Natural killer cell treated with Interleukin-12 subunit alpha and Interleukin-12 subunit beta and Interleukin-15 and Interleukin-18, amount 100 ng/mL, for 72 hours (primary cell): Measurements from ENCODE around the gene COPS7B. TPM values are rescaled to one million over a fixed set of nuclear protein-coding genes. Genes with fewer than 3 reads are reported as not detected.
A peak's percentile ranks its signal among the peaks of the same experiment; 100 is the strongest.

Experiments
- ATAC-seq, 2 donors: fragments of 150-1000 bp; cut with Tn5 transposase in 1 of 2; sonication (Bioruptor Pico), chemical (Tn5 transposase) in 1 of 2; 2 replicates each; pipeline ENCODE4 v1.10.0; 2021
- DNase-seq: peaks from one replicate; pipeline ENCODE4 v3.0.0; 2022; ENCODE audit warnings: low spot score
- H3K27ac Mint-ChIP-seq, 2 donors: 1 replicate in 1 of 2; 2 replicates in 1 of 2; pipeline ENCODE4 v1.8.0; 2022; ENCODE audit warnings: mixed read lengths in 2 of 2, mild to moderate bottlenecking in 1 of 2, moderate library complexity in 1 of 2
- H3K27me3 Mint-ChIP-seq, 2 donors: 1 replicate in 1 of 2; 2 replicates in 1 of 2; pipeline ENCODE4 v1.8.0; 2022; ENCODE audit warnings: mixed read lengths in 2 of 2
- H3K36me3 Mint-ChIP-seq: one replicate; pipeline ENCODE4 v1.8.0; 2022; ENCODE audit warnings: mixed read lengths
- H3K4me1 Mint-ChIP-seq, 2 donors: 1 replicate in 1 of 2; 2 replicates in 1 of 2; pipeline ENCODE4 v1.8.0; 2022; ENCODE audit warnings: low read depth in 2 of 2, mixed read lengths in 2 of 2, mild to moderate bottlenecking in 1 of 2
- H3K4me3 Mint-ChIP-seq: one replicate; pipeline ENCODE4 v1.8.0; 2022; ENCODE audit warnings: mixed read lengths
- H3K9me3 Mint-ChIP-seq: 2 replicates; pipeline ENCODE4 v1.8.0; 2022; ENCODE audit warnings: mixed read lengths
- total RNA-seq, 2 donors: library from RNA; stranded (reverse); gene quantifications; one replicate each; pipeline ENCODE4 v1.2.3, GENCODE V29; 2022

COPS7B gene
- total RNA-seq, 2 donors from 2014 or later, result 35.9 to 62.5 TPM

DNA sequence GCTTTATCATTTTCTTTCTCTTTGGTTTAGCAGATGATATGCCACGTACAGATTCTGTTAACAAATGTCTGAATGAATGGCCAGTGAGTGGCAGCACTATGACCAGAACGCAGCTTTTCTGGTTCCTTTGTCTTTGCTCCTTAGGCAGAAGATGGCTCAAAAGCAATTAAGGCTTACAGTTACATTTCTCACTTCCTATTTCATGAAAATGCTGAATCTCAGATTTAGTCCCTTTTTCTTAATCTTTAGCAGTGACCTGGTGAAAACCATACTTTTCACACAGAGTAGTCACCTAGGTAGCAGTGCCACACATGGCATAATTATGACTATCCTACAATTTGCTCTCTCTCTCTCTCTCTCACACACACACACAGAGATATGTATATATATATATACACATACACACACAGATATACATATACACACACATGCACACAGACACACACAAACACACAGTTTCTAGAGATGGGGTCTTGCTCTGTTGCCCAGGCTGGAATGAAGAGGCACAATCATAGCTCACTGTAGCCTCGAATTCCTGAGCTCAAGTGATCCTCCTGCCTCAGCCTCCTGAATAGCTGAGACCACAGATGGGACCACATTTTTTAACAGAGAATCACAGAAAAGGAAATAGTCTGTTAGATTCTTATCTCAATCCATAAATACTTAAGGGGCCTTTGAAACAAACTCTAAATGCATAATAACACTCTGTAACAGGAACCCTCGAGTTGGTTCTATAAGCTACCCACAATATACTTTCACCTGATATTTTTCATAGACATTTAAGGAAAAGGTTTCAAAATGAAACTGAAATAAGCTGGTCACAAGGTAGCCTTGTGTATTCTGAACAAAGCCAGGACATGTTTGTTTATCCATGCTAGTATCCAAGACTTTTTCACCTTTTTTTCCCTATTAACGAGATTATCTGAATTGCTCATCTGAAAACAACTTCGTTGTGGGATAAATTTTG lies 16.8 kb upstream of the COPS7B start:
- Mint-ChIP-seq H3K9me3 (no peaks in the 10 kb centered on the region), H3K27me3 (no peaks in the 10 kb centered on the region), H3K27ac (no peak overlapping the region), H3K36me3 (no peaks in the 10 kb centered on the region), H3K4me3 (no peak overlapping the region), H3K4me1 (peaks cover 7 to 23% of the 10 kb centered on the region in 2 donors)
- DNase-seq, result no peak
- no peak for ATAC-seq

GRCh38 chr2:231780123-231780908 lies 5.9 kb upstream of the COPS7B start:
- no peaks in the 10 kb centered on the region for H3K9me3 Mint-ChIP-seq
- peaks cover 36 to 45% of the 10 kb centered on the region in 2 donors for H3K4me1 Mint-ChIP-seq
- H3K27me3 Mint-ChIP-seq, result no peaks in the 10 kb centered on the region
- H3K27ac Mint-ChIP-seq, result peak overlapping the region; percentile 81 to 93
- ATAC-seq (no peak), DNase-seq (no peak)
- peak overlapping the region; percentile 91 for H3K4me3 Mint-ChIP-seq
- H3K36me3 Mint-ChIP-seq, result no peaks in the 10 kb centered on the region

DNA sequence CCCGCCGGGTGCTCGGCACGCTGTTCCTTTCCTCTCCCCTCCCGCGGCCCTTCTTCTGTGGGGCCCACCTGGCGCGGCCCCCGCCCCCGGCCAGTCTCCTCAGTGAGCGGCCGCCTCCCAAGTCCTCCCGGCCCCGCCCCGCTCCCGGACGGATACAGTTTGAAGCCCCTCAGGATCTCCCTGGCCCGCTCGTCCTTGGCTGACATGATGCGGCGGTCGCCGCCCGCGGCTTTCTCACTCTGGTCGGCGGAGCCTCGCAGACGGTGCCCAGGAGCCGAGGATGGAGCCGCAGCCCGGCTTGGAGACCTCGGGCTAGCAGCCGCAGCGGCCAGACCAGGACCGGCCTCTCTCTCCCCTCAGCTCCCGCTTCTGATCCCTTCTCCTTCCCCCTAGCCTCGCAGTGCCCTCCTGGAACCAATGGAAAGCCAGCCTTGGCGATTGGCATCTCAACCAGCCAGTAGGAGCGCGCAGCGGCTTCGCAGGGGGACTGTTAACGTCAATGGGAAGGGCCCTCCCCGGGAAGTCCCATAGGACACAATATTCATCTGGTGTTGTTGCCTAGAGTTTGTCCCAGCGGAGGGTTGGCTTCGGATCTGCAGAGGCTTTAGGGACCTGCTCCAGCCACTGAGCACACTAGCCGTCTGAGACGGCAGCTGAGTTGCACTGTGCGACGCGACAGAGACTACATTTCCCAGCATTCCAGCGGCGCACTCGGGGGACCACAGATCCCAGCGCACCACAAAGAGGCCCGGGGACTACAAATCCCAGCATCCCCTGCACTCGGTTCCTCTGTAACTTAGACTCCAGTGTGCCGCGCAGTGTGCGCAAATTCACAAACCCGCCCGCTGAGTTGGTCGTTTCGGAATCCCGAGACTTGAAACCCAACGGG lies 5.1 kb upstream of the COPS7B start, which contains the start of gene PDE6D:
PDE6D (minus strand) TSS at position 374 of the 889 bp plus-strand sequence; CDS start at position 206, 168 bp downstream.
- H3K36me3 Mint-ChIP-seq, result no peaks in the 10 kb centered on the region
- H3K9me3 Mint-ChIP-seq, result no peaks in the 10 kb centered on the region
- H3K4me3 Mint-ChIP-seq, result peak within 1 kb of the TSS; percentile 91
- H3K4me1 Mint-ChIP-seq, result peaks cover 43 to 53% of the 10 kb centered on the region in 2 donors
- peak; percentile 95 to 97 for ATAC-seq
- no peaks in the 10 kb centered on the region for H3K27me3 Mint-ChIP-seq
- peak; percentile 99 for DNase-seq
- H3K27ac Mint-ChIP-seq, result peak within 1 kb of the TSS; percentile 81 to 93

DNA sequence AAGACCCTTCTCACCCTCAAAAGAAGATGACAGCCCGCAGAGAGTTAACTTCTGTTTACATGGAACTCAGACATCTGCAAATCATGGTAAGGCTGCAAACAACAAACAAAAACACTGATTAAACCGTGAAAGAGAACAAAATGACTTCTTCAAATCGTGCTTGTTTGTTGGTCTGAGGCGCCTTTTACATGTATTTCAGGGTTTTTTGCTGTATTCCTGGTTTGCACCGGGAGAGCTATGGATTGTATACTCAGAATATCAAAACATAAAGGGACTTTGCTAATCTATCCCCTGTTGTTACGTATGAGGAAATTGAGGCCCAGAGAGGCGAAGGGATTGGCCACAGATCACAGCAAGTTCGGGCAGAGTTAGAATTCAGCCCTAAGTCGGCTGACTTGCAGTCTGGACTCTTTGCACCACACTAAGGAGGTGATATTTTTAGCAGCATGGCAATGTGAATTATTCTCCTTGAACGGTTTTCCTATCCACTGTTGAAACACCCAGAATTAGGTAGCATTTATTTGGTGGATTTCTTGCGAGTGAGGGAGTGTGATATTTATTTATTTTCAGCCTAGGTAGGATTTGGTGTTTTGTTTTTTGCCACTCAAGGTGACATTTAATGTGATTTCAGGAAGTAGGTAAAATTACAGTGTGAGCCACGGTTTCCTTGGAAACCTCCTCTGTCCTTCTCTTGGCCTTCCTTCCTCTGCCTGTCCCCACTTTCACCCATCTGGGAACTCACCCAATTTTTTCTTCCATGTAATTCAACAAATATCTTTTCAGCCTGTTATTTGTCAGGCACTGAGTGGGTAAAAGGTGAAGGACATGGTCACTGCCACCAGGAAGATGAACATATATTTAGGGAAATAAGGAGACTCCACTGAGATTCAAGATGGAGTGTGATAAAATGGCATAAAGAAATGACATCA lies 4.2 kb upstream of the COPS7B start:
- no peak for ATAC-seq
- no peaks in the 10 kb centered on the region for H3K9me3 Mint-ChIP-seq
- H3K36me3 Mint-ChIP-seq, result peaks cover 3% of the 10 kb centered on the region
- H3K27me3 Mint-ChIP-seq, result no peaks in the 10 kb centered on the region
- no peak for DNase-seq
- H3K27ac Mint-ChIP-seq, result peak overlapping the region; percentile 81 to 93
- H3K4me1 Mint-ChIP-seq, result peaks cover 47 to 57% of the 10 kb centered on the region in 2 donors
- peak overlapping the region; percentile 91 for H3K4me3 Mint-ChIP-seq

GRCh38 chr2:231785413-231785812 lies 832 bp upstream of the COPS7B start:
- Mint-ChIP-seq H3K27me3 (no peaks in the 10 kb centered on the region), H3K4me3 (peak overlapping the region; percentile 95), H3K4me1 (peaks cover 43 to 55% of the 10 kb centered on the region in 2 donors), H3K36me3 (peaks cover 9% of the 10 kb centered on the region), H3K27ac (peak overlapping the region; percentile 68 to 86), H3K9me3 (no peaks in the 10 kb centered on the region)
- no peak for DNase-seq
- no peak for ATAC-seq

- Mint-ChIP-seq H3K4me3 (peak overlapping the region; percentile 95), H3K27ac (peak overlapping the region; percentile 68 to 86), H3K4me1 (peaks cover 43 to 55% of the 10 kb centered on the region in 2 donors), H3K9me3 (no peaks in the 10 kb centered on the region), H3K36me3 (peaks cover 9% of the 10 kb centered on the region), H3K27me3 (no peaks in the 10 kb centered on the region)
- no peak for DNase-seq
- ATAC-seq, result no peak
These were observed 446 bp upstream of the COPS7B start for GRCh38 chr2:231785822-231786176.

DNA sequence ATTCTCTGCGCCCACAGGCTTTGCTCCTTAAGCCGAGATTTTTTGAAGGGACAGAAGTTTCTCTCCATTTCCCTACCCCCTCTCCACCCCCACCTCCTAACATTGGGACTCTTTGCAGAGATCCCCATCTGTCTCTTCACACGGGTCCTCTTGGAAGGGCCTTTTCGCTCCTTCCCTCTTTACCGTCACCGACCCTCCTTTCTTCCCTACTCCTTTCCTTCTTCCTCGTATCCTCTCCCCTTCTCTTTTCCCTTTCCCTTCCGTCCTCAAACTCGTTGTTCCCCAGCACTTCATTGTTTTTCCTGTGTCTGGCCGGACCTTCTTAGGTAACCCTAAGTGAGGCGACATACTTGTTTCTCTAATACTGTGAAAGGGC lies 660 bp downstream of the COPS7B start:
- H3K4me3 Mint-ChIP-seq, result peak overlapping the region; percentile 95
- H3K4me1 Mint-ChIP-seq, result peaks cover 41 to 56% of the 10 kb centered on the region in 2 donors
- DNase-seq (no peak), ATAC-seq (no peak)
- H3K27ac Mint-ChIP-seq, result peak overlapping the region; percentile 68 to 86
- H3K36me3 Mint-ChIP-seq, result peaks cover 15% of the 10 kb centered on the region
- H3K27me3 Mint-ChIP-seq, result no peaks in the 10 kb centered on the region
- no peaks in the 10 kb centered on the region for H3K9me3 Mint-ChIP-seq

- Mint-ChIP-seq H3K4me3 (no peak overlapping the region), H3K4me1 (peaks cover 17 to 25% of the 10 kb centered on the region in 2 donors), H3K27me3 (no peaks in the 10 kb centered on the region), H3K9me3 (no peaks in the 10 kb centered on the region), H3K27ac (no peak overlapping the region), H3K36me3 (peaks cover 23% of the 10 kb centered on the region)
- DNase-seq, result no peak
- ATAC-seq, result no peak
These were observed 4.9 kb downstream of the COPS7B start for GRCh38 chr2:231791107-231791506.

DNA sequence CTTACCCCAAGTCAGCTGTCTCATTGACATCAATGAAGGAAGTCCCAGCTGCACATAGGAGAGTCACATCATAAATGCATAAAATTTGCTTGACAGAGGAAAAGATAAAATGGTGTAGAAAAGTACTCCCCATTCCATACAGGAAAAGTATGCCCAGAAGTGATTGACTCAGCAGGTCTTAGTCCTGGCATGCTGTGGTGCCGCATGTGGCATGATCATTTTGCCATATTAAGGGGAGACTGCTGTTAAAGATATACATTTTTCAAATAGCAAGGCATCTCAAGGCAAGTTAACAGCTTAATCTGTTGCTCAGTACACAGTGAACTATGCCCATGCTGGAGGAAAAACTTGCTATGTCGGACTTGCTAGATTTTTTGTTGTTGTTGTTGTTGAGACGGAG lies 8.1 kb downstream of the COPS7B start:
- no peaks in the 10 kb centered on the region for H3K9me3 Mint-ChIP-seq
- H3K27ac Mint-ChIP-seq, result no peak overlapping the region
- peaks cover 28% of the 10 kb centered on the region for H3K36me3 Mint-ChIP-seq
- no peaks in the 10 kb centered on the region for H3K27me3 Mint-ChIP-seq
- DNase-seq (no peak), ATAC-seq (no peak)
- peaks cover 5 to 7% of the 10 kb centered on the region in 2 donors for H3K4me1 Mint-ChIP-seq
- H3K4me3 Mint-ChIP-seq, result no peak overlapping the region

GRCh38 chr2:231795525-231796327 lies 9.5 kb downstream of the COPS7B start:
- ATAC-seq, result no peak
- Mint-ChIP-seq H3K27ac (no peak overlapping the region), H3K4me1 (peaks cover 5 to 7% of the 10 kb centered on the region in 2 donors), H3K4me3 (no peak overlapping the region), H3K36me3 (peaks cover 28% of the 10 kb centered on the region), H3K9me3 (no peaks in the 10 kb centered on the region), H3K27me3 (no peaks in the 10 kb centered on the region)
- no peak for DNase-seq

GRCh38 chr2:231800493-231801091 lies 14.3 kb downstream of the COPS7B start:
- DNase-seq, result no peak
- H3K4me3 Mint-ChIP-seq, result no peak overlapping the region
- peaks cover 20% of the 10 kb centered on the region for H3K36me3 Mint-ChIP-seq
- no peaks in the 10 kb centered on the region for H3K9me3 Mint-ChIP-seq
- peaks cover 3 to 6% of the 10 kb centered on the region in 2 donors for H3K4me1 Mint-ChIP-seq
- H3K27me3 Mint-ChIP-seq, result no peaks in the 10 kb centered on the region
- H3K27ac Mint-ChIP-seq, result no peak overlapping the region
- no peak for ATAC-seq
